Measurements from ENCODE around the gene GLB1L2.

GRCh38 chr11:134391656-134392055, 59.9 kb downstream of the GLB1L2 start:
- TF ChIP-seq CTCF (IDR thresholded peaks at IDR 0.05): no peak
- TF ChIP-seq POLR2A (IDR thresholded peaks at IDR 0.05): no peak
- TF ChIP-seq POLR2AphosphoS5 (IDR thresholded peaks at IDR 0.05): no peak

Data from sigmoid colon (tissue), 4 donors.